ENCODE measurements around the gene OR10D3. TPM values are rescaled to one million over a fixed set of nuclear protein-coding genes. Genes with fewer than 3 reads are reported as not detected.

Gene OR10D3
- total RNA-seq, 1 donor from 2014 or later, result not detected

DNA sequence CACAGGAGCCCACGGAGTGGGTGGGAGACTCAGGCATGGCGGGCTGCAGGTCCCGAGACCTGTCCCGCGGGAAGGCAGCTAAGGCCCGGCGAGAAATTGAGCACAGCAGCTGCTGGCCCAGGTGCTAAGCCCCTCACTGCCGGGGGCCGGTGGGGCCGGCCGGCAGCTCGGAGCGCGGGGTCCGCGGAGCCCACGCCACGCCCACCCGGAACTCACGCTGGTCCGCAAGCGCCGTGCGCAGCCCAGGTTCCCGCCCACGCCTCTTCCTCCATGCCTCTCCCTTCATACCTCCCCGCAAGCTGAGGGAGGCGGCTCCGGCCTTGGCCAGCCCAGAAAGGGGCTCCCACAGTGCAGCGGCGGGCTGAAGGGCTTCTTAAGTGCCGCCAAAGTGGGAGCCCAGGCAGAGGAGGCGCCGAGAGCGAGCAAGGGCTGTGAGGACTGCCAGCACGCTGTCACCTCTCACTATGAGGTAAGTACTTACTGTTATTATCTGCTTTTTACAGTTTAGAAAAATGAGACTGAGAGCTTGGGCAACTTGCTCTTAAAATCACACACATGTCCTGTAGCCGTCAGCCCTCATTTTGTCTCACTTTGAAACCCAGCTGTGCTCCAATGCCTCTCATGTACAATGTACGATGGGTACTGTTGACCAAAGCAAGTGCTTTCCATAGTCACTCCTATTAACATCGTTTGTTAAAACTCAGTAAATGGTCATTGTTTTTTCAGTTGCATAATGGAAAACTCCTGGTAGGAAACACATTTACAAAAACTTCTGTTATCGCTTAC is 12.2 kb upstream of the OR10D3 start:
- Mint-ChIP-seq H3K4me3 (no peak overlapping the region), H3K27ac (ENCODE audit: unreplicated experiment) (no peak overlapping the region), H3K27me3 (ENCODE audit: low read depth) (no peaks in the 10 kb centered on the region), H3K4me1 (peaks cover 38% of the 10 kb centered on the region), H3K36me3 (ENCODE audit: low read depth) (no peaks in the 10 kb centered on the region), H3K9me3 (peaks cover 3% of the 10 kb centered on the region)
- no peak for DNase-seq (ENCODE audit: low read depth, low spot score)
- TF ChIP-seq, protein P1, sequence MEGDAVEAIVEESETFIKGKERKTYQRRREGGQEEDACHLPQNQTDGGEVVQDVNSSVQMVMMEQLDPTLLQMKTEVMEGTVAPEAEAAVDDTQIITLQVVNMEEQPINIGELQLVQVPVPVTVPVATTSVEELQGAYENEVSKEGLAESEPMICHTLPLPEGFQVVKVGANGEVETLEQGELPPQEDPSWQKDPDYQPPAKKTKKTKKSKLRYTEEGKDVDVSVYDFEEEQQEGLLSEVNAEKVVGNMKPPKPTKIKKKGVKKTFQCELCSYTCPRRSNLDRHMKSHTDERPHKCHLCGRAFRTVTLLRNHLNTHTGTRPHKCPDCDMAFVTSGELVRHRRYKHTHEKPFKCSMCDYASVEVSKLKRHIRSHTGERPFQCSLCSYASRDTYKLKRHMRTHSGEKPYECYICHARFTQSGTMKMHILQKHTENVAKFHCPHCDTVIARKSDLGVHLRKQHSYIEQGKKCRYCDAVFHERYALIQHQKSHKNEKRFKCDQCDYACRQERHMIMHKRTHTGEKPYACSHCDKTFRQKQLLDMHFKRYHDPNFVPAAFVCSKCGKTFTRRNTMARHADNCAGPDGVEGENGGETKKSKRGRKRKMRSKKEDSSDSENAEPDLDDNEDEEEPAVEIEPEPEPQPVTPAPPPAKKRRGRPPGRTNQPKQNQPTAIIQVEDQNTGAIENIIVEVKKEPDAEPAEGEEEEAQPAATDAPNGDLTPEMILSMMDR (conservative IDR thresholded peaks at IDR 0.05), result no peak

DNA sequence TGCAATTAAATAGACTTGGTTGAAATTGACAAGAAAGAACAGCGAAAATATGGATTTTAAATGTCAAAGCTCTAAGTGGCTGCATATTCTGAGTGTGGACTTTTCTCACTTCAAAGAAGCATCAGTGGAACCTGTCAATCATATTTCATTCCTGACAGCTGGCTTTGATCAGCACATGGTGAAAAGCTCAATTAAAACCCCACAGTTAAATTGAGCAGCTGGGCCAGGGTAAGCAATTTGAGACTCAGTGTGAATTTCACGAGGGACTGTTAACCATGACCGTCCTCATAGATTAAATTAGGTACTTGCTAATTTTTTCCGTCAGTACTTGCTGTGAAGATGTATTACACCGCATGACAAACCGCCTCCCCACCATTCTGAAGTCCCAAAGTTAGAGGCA is 11.0 kb upstream of the OR10D3 start:
- Mint-ChIP-seq H3K27ac (ENCODE audit: unreplicated experiment) (no peak overlapping the region), H3K36me3 (ENCODE audit: low read depth) (no peaks in the 10 kb centered on the region), H3K27me3 (ENCODE audit: low read depth) (no peaks in the 10 kb centered on the region), H3K4me3 (no peak overlapping the region), H3K9me3 (peaks cover 3% of the 10 kb centered on the region), H3K4me1 (peaks cover 38% of the 10 kb centered on the region)
- TF ChIP-seq, protein P1 (conservative IDR thresholded peaks at IDR 0.05), result no peak
- no peak for DNase-seq (ENCODE audit: low read depth, low spot score)

DNA sequence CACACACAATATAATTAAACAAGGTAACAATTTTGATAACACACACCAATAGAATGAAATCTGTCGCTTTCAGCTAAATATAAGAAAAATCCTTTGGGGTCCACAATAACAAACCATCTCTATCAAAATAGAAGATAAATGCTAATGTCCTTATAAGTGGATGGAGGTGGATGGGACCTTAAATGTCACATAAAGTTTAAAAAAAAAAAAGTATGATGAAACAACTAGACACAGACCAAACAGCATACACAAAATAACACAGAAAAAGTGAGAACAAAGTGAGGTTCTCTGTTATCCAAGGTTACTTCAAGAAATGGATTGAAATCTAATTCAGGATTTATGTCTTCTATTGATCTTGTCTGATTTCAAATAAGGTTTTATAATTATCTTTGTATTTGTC is 10.5 kb upstream of the OR10D3 start:
- H3K36me3 Mint-ChIP-seq (ENCODE audit: low read depth), result no peaks in the 10 kb centered on the region
- DNase-seq (ENCODE audit: low read depth, low spot score), result no peak
- peaks cover 34% of the 10 kb centered on the region for H3K4me1 Mint-ChIP-seq
- H3K9me3 Mint-ChIP-seq, result peaks cover 3% of the 10 kb centered on the region
- H3K27ac Mint-ChIP-seq (ENCODE audit: unreplicated experiment), result no peak overlapping the region
- H3K27me3 Mint-ChIP-seq (ENCODE audit: low read depth), result no peaks in the 10 kb centered on the region
- no peak overlapping the region for H3K4me3 Mint-ChIP-seq
- TF ChIP-seq, protein P1 (conservative IDR thresholded peaks at IDR 0.05), result no peak

DNA sequence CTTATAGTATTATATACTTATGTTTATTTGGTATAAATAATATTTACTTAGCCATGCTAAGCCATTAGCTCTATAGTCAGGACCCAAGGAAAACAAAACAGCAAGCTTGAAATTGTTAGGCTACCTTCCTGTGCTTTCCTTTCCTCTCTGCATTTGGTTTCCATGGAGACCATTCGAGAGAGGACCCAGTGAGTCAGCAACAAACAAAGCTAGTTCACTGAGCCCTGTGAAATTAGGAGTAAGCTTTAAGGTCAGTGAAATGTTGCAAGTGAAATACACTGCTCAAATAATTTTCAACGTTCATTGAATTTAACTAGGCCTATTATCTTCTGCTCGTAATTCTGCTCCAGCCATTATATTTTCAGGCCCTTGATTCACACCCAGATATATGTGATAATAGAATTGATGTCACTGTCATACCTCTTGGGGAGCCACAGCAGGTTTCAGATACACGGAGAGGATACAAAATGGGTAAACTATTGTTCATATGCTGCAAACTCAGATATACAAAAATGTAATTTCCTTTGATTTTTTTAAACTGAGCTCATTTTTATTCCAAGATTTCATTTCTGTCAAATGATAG is 9.1 kb upstream of the OR10D3 start:
- no peak for DNase-seq (ENCODE audit: low read depth, low spot score)
- H3K36me3 Mint-ChIP-seq (ENCODE audit: low read depth), result no peaks in the 10 kb centered on the region
- TF ChIP-seq, protein P1 (conservative IDR thresholded peaks at IDR 0.05), result no peak
- peak overlapping the region; percentile 93 for H3K27ac Mint-ChIP-seq (ENCODE audit: unreplicated experiment)
- H3K4me3 Mint-ChIP-seq, result no peak overlapping the region
- H3K27me3 Mint-ChIP-seq (ENCODE audit: low read depth), result no peaks in the 10 kb centered on the region
- H3K9me3 Mint-ChIP-seq, result peaks cover 3% of the 10 kb centered on the region
- peaks cover 28% of the 10 kb centered on the region for H3K4me1 Mint-ChIP-seq

DNA sequence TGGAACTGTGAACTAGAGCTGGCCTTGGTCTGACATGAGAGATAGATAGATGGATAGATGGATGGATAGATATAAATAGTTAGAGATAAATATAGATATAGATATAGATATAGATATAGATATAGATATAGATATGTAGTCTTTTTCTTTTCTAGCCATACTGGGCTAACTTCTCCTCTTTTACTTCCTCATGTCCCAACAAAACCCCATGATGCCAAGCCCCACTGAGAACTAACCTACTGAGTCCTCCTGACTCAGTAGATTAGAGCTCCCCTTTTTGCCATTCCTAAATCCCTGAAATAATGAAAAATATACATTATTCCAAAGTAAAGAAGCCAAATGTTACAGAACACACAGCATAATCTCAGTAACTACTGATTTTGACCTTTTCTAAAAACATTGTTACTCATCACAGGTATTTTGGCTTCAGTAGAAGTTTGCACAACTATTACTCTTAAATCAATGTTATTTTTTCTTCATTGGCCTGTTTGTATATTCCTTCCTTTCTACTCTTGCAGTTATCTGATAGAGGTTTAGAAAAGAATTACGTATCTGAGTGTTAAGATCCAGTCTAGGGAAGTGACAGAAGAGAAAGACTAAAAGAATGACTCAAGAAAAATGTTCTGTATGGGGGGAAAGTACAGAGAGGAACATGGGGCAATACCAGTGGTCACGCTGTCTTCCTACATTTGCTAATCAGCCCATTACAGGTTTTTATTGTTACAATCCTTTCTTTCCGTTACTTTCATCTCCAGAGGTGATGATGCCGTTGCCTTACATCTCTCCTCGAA is 6.0 kb upstream of the OR10D3 start:
- Mint-ChIP-seq H3K27ac (ENCODE audit: unreplicated experiment) (no peak overlapping the region), H3K4me1 (peaks cover 22% of the 10 kb centered on the region), H3K9me3 (no peaks in the 10 kb centered on the region), H3K36me3 (ENCODE audit: low read depth) (no peaks in the 10 kb centered on the region), H3K27me3 (ENCODE audit: low read depth) (no peaks in the 10 kb centered on the region), H3K4me3 (no peak overlapping the region)
- TF ChIP-seq, protein P1 (conservative IDR thresholded peaks at IDR 0.05), result no peak
- DNase-seq (ENCODE audit: low read depth, low spot score), result no peak

Measured in neural crest cell (in vitro differentiated cells).